Left lung (tissue), 10 donors: Measurements from ENCODE around the gene NTHL1. TPM values are rescaled to one million over a fixed set of nuclear protein-coding genes. Genes with fewer than 3 reads are reported as not detected.

ENCODE experiments used
- ATAC-seq: fragments of 200-7000 bp; cut with Tn5 transposase; one replicate; pipeline ENCODE4 v1.9.1; 2020; ENCODE audit warnings: moderate library complexity
- DNase-seq, 4 donors: peaks; one replicate each; pipeline ENCODE4 v3.0.0-alpha.2; 2013 to 2020
- H3K27ac ChIP-seq, 2 donors: fragments of 200-600 bp; sonication (generic) in 1 of 2; one replicate each; pipeline versions ENCODE4 v1.5.0 to v1.8.0; 2020 to 2021
- H3K27me3 ChIP-seq, 2 donors: fragments of 200-600 bp; sonication (generic) in 1 of 2; one replicate each; pipeline versions ENCODE4 v1.5.0 to v1.8.0; 2020 to 2021
- H3K36me3 ChIP-seq, 2 donors: fragments of 200-600 bp; sonication (generic) in 1 of 2; one replicate each; pipeline versions ENCODE4 v1.5.0 to v1.8.0; 2020 to 2021
- H3K4me1 ChIP-seq, 2 donors: fragments of 200-600 bp; one replicate each; pipeline ENCODE4 v1.8.0; 2021
- H3K4me3 ChIP-seq, 2 donors: fragments of 200-600 bp; sonication (generic) in 1 of 2; one replicate each; pipeline versions ENCODE4 v1.5.0 to v1.8.0; 2020 to 2021; ENCODE audit warnings: mild to moderate bottlenecking in 1 of 2
- H3K9me3 ChIP-seq, 2 donors: fragments of 200-600 bp; sonication (generic) in 1 of 2; one replicate each; pipeline versions ENCODE4 v1.5.0 to v1.8.0; 2020 to 2021
- CTCF ChIP-seq, 2 donors: fragments of 200-600 bp; sonication (generic) in 1 of 2; IDR thresholded peaks; one replicate each; pipeline versions ENCODE4 v1.5.0 to v1.8.0; 2021; ENCODE audit warnings: antibody characterized with exemption in 2 of 2
- intact Hi-C, 2 donors: fragments of 100-400 bp; cut with DNase I; formaldehyde crosslinking; loops; one replicate each; pipeline versions ENCODE4 v1.11.2 to v1.14.2; 2022
- polyA plus RNA-seq, 6 donors: library from polyadenylated mRNA; unstranded; fragments of 120-200 nt; gene quantifications; one replicate each; pipeline ENCODE4 v1.2.1, GENCODE V29; 2013; ENCODE audit not compliant: insufficient read length in 6 of 6
- total RNA-seq, 2 donors: library from RNA; stranded (reverse); fragmentation: NEBNext Ultra II Directional; extraction: Animal tissue kit (Norgen Biotek cat#: 25700); gene quantifications; one replicate each; pipeline ENCODE4 v1.2.1, GENCODE V29; 2021
- donor health status: DM: no; HTN: yes; CAD: no.
- donor health status: DM: no; HTN: no; CAD: no.

The NTHL1 gene
- total and polyA plus RNA-seq, 8 donors: 19.4 to 30.0 (median 25.8) TPM

- Histone ChIP-seq H3K27me3 (peaks cover 0 to 42% of the 10 kb centered on the region in 2 donors), H3K4me1 (peaks cover 22 to 72% of the 10 kb centered on the region in 2 donors), H3K9me3 (no peaks in the 10 kb centered on the region), H3K27ac (peak overlapping the region in 1 of 2 donors; percentile 85), H3K36me3 (peaks cover 0 to 17% of the 10 kb centered on the region in 2 donors), H3K4me3 (peak overlapping the region in 1 of 2 donors; percentile 67)
- ATAC-seq (no peak), DNase-seq (no peak)
- no peak for TF ChIP-seq CTCF (IDR thresholded peaks at IDR 0.05)
- intact Hi-C loops: no loop called here
Measured at GRCh38 chr16:2029350-2029749, 18.3 kb downstream of the NTHL1 start.

GRCh38 chr16:2028620-2029220, 18.9 kb downstream of the NTHL1 start:
- Histone ChIP-seq H3K4me3 (peak overlapping the region; percentile 48 to 67), H3K9me3 (no peaks in the 10 kb centered on the region), H3K4me1 (peaks cover 21 to 74% of the 10 kb centered on the region in 2 donors), H3K27ac (peak overlapping the region in 1 of 2 donors; percentile 85), H3K27me3 (peaks cover 0 to 42% of the 10 kb centered on the region in 2 donors), H3K36me3 (peaks cover 0 to 17% of the 10 kb centered on the region in 2 donors)
- intact Hi-C loops: no loop called here
- DNase-seq (no peak), ATAC-seq (no peak)
- TF ChIP-seq CTCF (IDR thresholded peaks at IDR 0.05): no peak

GRCh38 chr16:2028146-2028545, 19.5 kb downstream of the NTHL1 start:
- intact Hi-C loops: no loop called here
- DNase-seq (no peak), ATAC-seq (no peak)
- Histone ChIP-seq H3K36me3 (peaks cover 0 to 17% of the 10 kb centered on the region in 2 donors), H3K27me3 (peaks cover 0 to 42% of the 10 kb centered on the region in 2 donors), H3K4me1 (peaks cover 19 to 74% of the 10 kb centered on the region in 2 donors), H3K27ac (peak overlapping the region in 1 of 2 donors; percentile 68), H3K9me3 (no peaks in the 10 kb centered on the region), H3K4me3 (peak overlapping the region; percentile 48 to 67)
- no peak for TF ChIP-seq CTCF (IDR thresholded peaks at IDR 0.05)

- ATAC-seq: no peak
- H3K9me3 ChIP-seq: no peaks in the 10 kb centered on the region
- H3K4me3 ChIP-seq: peak overlapping the region; percentile 48 to 67
- H3K27me3 ChIP-seq: peaks cover 0 to 46% of the 10 kb centered on the region in 2 donors
- H3K4me1 ChIP-seq: peaks cover 17 to 74% of the 10 kb centered on the region in 2 donors
- no peak for TF ChIP-seq CTCF (IDR thresholded peaks at IDR 0.05)
- intact Hi-C loops: no loop called here
- peaks cover 0 to 17% of the 10 kb centered on the region in 2 donors for H3K36me3 ChIP-seq
- H3K27ac ChIP-seq: peak overlapping the region; percentile 56 to 68
- peak in 1 of 4 donors; percentile 80 for DNase-seq
Measured at GRCh38 chr16:2027024-2028010, 20.3 kb downstream of the NTHL1 start.
